Smooth muscle cell of the brain vasculature (primary cell): ENCODE results near the gene TNFRSF6B.
A peak's percentile ranks its signal among the peaks of the same experiment; 100 is the strongest.
"Not testable (repeated sequence)": the region's sequence is repeated elsewhere in the genome, so short reads cannot be mapped to it uniquely, and the experiment has no call there.

Experiments
- DNase-seq: peaks from one replicate; pipeline ENCODE4 v3.0.0-alpha.2; 2012; ENCODE audit warnings: low read depth, low spot score

The TNFRSF6B gene

GRCh38 chr20:63662813-63663189 lies 33.7 kb upstream of the TNFRSF6B start:
- DNase-seq, result no peak

GRCh38 chr20:63663332-63664066 lies 33.0 kb upstream of the TNFRSF6B start:
- no peak for DNase-seq

GRCh38 chr20:63664143-63664851 lies 32.2 kb upstream of the TNFRSF6B start:
- DNase-seq, result no peak

GRCh38 chr20:63664861-63665594 lies 31.4 kb upstream of the TNFRSF6B start:
- DNase-seq, result no peak

- no peak for DNase-seq
These were observed 30.7 kb upstream of the TNFRSF6B start for GRCh38 chr20:63665708-63666107.

- no peak for DNase-seq
These were observed 28.6 kb upstream of the TNFRSF6B start for GRCh38 chr20:63667858-63668257.

GRCh38 chr20:63668351-63668750 lies 28.1 kb upstream of the TNFRSF6B start:
- no peak for DNase-seq

GRCh38 chr20:63671695-63672094 lies 24.8 kb upstream of the TNFRSF6B start:
- not testable (repeated sequence) for DNase-seq

GRCh38 chr20:63672666-63673065 lies 23.8 kb upstream of the TNFRSF6B start:
- no peak for DNase-seq

- DNase-seq, result no peak
These were observed 22.5 kb upstream of the TNFRSF6B start for GRCh38 chr20:63673951-63674350.

GRCh38 chr20:63675681-63676368 lies 20.6 kb upstream of the TNFRSF6B start:
- no peak for DNase-seq

- no peak for DNase-seq
These were observed 18.4 kb upstream of the TNFRSF6B start for GRCh38 chr20:63678071-63678470.

GRCh38 chr20:63678667-63679465 lies 17.6 kb upstream of the TNFRSF6B start:
- DNase-seq, result no peak

GRCh38 chr20:63679799-63680305 lies 16.6 kb upstream of the TNFRSF6B start:
- no peak for DNase-seq

GRCh38 chr20:63680427-63680826 lies 16.0 kb upstream of the TNFRSF6B start:
- DNase-seq, result no peak

- DNase-seq, result no peak
These were observed 15.4 kb upstream of the TNFRSF6B start for GRCh38 chr20:63680857-63681608.

- no peak for DNase-seq
These were observed 14.8 kb upstream of the TNFRSF6B start for GRCh38 chr20:63681609-63682142.

- peak; percentile 91 for DNase-seq
These were observed 13.9 kb upstream of the TNFRSF6B start for GRCh38 chr20:63682384-63683139.
